HG03354 (cell line): ENCODE measurements around the gene UBE2E1.

Experiments used
- ATAC-seq: cut with Tn5 transposase; IDR thresholded peaks from one replicate; pipeline ENCODE4 v1.9.1; 2021; ENCODE audit warnings: mild to moderate bottlenecking; ENCODE audit not compliant: unreplicated experiment, poor library complexity, severe bottlenecking

Gene UBE2E1

DNA sequence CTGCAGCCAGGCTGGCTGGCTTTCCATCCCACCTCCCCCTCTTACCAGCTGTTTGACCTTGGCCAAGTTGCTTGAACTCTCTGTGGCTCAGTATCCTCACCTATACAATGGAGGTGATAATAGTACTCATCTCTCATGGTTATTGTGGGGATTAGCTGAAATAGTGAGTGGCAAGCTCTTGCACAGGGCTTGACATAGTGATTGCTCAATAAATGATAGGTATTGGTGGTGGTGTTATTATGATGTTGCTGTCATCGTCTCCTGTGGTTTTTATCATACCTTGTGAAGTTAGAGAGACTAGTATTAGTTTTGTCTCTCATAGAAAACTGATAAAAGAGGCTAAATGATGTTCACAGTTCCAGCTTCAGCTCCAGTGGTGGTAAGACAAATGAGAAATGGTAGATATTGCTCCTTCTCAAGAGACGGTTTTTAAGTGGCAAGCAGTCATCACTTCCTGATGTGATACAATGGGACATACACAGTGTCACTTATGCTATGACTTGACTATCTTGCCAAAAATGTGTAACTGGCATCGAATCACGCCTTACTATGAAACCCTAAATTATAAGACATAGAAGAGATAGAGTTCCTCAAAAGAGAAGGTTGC lies 12.1 kb upstream of the UBE2E1 start:
- no peak for ATAC-seq

DNA sequence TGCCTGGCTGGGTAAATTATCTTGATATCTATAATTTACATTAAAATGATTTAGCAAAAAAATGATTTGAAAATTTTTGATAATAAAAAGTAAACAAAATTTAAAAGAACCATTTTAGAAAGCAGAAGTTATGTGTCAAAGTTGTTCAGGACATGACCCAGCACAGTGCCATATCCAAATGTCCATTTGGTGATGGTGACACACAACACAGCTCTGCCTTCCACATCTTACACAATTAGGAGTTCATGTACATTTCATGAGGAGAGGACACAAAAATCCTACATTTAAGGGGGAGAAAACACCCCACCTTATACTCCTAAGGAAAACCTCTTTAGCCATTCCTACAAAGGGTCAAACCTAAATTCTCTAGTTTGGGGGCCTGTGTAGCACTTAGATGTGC lies 10.7 kb upstream of the UBE2E1 start:
- ATAC-seq: no peak

DNA sequence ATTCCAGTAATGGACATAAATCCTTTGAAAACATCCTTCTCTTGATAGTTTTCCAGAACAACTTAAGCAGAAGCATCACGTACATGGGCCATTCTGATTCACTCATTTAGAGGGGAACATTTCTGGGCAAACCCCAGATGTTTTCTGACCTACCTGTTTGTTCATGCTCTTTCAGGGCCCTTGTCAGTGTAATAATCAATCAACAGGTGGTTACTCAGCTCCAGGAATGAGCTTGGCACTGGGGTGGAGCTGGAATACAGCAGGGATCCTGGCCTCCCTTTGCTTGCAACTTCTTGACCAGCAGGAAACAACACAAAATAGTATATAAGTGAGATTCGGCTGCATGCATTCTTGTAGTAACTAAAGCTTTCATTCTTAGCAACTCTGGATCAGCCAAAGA lies 9.2 kb upstream of the UBE2E1 start:
- ATAC-seq: no peak

DNA sequence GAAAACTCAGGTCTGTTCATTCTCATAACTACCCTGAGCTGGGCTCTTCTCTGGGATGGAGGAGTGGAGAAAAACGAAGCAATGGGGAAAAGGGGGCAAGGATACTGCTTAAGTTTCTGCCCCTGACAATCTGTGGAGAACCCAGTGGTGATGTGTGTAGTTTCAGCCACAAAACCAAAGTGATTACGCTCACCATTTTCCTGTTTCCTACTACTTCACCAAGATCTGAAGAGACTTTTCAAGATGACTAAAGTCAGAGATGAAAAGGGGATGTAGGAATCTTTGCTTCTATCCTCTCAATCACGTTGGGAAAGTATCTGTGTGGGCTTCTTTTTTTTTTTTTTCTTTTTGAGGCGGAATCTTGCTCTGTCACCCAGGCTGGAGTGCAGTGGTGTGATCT lies 8.3 kb upstream of the UBE2E1 start:
- ATAC-seq: peak; percentile 78

DNA sequence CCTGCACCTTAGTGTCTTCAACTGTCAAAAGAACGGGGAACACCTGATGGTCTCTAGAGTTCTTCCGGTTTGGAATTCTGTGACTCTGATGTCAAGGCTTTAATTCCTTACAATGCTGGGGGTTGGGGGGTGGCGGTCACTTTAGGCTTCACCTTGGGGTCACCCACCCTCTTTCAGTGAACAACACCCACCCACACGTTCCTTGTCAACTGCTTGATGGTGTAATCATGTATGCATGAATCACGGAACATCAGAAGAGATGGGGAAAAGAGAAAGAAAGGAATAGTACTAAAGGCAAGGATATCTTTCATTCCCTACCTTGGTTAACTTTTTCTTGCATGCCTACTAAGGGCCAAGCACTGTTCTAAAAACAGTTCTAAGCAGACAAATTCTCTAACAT lies 7.3 kb upstream of the UBE2E1 start:
- ATAC-seq: no peak

DNA sequence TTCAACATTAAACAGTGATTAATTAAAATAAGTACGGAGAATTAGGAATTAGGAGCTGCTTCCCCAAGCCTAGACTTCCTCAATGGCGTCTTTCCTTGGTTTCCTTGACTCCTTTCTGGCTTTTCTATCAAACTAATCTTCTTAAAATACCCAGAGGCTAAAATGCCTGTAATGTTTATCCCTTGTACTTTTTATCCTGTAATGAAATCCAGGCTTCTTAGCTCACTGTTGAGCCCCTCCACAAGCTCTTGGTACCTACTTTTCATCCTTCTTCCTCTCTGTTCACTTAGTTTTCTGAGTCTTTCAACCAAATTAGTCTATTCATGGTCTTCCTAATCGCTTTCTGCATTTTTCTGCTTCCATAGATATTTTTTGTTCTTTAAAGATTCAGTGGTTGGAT lies 6.9 kb upstream of the UBE2E1 start:
- no peak for ATAC-seq

DNA sequence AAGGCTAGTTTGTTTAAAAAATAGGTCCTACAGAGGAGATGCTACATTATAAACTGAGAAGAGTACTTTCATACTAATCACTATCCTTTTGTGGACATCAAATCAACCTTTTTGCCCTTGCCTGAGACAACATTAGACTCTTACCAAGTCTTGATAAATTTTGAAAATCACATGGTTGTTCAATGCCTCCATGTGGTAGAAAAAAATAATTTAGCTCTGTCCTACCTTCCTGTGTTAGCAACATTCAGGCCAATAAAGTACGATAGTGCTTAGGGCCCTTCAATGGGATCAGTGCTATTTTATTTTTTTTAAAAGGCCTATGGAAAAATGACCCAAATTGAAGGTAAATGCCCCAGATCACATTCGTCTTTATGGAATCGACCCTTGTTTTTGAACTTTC lies 5.0 kb upstream of the UBE2E1 start:
- ATAC-seq: no peak

DNA sequence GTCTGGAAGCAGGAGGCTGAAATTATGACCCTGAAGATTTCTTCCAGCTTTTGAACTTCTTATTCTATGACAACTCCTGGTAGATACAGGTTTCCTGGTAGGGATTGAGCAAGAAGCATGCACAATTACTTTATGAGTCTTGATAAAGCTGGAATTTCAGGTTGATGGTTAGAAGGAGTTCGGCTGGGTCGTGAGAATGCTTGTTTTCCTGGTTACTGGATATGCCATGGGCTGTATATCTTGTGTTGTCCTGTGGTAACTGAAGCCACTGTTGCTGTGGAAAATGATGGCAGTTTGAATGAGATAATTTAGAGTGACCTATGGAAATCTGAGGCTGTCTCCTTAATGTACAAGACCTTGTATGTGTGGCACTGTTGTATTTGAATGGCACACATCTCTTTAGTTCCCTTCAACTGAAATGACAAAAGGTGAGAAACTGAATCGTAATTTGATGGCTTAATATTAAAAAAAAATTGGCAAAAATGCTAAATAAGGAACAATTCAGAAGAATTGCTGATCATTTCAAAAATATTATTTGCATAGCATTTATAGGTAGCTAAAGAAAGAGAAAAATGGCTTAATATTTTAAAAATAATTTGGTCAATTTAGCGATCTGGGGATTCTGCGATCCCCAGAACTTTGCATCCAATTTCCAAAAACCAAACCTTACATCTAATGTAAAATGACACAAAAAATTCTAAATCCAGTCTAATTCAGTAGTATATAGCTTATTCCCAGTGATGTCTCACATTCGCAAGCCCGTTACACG lies 1.1 kb upstream of the UBE2E1 start:
- no peak for ATAC-seq

DNA sequence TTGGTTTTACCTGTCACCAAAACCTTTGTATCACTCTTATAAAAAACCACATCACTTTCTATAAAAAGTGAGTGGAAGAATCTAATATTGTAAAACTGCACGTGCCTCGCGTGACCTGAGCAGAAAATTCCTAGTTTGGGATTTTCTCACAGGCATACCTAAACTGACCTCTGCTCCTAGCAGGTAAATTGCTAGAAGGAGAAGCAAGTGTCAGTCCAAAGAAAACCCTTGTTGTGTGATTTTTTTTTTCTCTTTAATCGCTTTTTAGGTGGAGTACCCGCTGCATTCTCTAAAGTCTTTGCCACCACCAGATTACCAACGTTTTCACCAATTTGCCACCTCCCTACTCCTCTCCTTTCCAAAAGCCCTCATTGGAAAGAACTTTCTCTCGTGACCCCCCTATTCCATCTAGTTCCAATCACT lies 534 bp upstream of the UBE2E1 start:
- ATAC-seq: no peak

DNA sequence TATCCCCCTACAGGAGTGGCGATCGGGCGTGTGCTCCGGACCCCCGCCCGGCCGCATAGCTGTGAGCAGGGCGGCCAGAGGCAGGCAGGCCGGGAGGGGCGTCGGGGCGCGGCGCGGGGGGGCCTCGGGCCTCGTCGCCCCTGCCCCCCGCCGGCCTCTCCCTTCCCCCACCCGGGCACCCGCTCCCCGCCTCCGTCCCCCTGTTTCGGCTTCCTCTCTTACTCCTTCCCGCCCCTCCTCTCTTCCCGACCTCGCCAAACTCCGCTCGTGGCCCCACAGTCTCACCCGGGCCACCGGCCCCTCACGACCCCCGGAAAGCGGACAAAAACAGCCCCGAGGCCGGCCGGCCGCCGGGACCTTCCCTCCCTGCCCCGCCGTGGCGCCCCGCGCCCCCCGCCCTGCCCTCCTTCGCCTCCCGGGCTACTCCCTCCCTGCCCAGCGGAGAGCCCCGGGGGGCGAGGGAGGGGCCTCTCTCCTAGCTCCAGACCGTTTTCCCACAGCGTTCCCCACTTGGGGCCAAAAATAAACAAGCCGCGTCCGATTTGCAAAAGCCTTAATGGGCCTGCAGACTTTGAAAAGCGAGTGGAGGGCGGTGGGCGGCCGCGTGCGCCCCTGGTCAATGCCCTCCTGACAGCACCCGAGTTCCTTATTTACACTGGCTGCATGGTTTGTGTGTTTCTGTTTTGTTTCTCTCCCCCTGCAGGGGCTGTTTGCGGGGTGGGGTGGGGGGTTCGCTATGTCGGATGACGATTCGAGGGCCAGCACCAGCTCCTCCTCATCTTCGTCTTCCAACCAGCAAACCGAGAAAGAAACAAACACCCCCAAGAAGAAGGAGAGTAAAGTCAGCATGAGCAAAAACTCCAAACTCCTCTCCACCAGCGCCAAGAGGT lies 1.0 kb downstream of the UBE2E1 start:
- ATAC-seq: peak; percentile 17

DNA sequence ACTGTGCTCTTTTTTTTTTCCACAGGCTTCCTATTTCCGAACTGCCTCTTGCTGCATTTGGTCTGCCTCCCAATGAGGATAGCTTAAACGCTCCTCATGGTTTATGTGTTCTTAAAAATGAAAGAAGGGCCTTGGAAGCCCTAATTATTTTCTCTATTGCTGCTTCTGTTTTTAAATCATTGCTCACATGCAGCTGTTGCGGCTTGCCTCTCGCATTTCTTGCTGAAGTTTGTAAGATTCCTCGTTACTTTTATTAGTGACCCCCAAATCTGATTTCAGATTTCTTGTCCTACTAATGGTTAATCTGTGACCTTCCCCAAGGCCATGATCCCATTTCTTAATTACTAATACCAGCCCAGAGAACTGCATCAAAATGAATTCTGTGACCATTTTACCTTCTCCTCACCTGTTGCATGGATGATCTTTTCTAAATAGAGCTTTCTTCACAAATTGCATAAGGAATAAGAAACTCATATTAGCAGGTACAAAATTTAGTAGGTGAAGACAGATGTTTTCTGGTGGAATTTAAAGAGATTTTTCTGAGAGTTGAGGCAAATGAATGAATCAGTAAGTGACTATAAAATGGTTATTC lies 1.8 kb downstream of the UBE2E1 start:
- ATAC-seq: no peak

DNA sequence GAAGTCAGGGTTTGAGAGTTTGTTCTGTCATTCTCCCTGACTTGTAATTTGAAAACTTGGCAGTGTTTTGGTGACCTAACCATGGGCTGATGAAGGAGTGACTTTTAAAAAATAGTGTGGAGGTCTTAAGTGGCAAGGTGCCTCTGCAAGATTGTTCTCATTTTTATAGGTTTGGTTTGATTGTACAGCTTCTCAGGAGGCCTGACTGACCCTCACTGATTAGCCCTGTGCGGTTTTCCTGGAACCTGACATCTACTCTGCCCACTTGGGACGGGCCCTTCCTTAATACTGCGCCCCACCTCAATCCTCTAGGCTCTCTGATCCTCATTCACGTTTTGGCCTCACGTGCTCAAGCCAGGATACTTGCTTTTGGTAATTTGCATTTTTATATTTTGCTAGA lies 2.8 kb downstream of the UBE2E1 start:
- ATAC-seq: no peak

DNA sequence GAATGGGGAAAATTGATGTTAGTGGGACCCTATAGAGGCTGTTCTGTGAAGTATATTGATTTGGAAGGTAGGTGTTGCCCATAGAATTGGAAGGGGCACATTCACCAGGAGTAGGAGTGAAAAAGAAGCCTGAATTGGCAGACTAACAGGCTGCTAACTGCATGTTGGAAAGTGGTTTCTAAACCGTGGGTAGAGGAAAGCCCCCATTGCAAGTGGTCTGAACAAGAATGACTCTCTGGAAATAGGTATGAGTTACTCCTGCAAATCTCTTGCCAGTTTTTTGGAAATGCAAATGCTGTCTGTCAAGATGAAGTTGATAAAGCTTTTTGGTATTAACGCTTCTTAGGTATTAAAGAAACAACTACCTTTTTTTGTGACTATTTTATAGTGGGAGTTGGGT lies 3.5 kb downstream of the UBE2E1 start:
- ATAC-seq: no peak

DNA sequence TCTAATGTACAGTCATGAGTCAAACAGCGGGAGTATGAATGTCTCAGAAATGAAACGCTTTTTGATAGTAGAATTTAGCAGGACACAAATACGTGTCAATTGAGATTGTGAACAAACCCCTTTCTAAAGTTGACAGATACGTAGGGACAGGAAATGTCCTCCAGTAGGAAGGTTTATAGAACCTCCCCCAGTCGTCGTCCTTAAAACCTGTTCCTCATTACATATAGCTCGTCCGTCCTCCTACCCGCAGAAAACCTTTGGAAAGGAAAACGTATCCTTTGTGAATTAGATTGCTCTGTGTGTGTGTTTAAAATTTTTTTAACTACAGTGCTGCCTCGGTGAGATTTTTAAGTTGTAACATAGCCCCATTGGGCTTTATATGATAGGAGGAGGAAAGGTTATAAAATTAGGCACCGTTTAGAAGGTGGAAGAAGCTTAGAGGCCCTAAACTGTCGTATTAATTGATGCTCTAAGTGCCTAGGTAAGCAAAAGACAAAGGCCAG lies 4.1 kb downstream of the UBE2E1 start:
- ATAC-seq: no peak

DNA sequence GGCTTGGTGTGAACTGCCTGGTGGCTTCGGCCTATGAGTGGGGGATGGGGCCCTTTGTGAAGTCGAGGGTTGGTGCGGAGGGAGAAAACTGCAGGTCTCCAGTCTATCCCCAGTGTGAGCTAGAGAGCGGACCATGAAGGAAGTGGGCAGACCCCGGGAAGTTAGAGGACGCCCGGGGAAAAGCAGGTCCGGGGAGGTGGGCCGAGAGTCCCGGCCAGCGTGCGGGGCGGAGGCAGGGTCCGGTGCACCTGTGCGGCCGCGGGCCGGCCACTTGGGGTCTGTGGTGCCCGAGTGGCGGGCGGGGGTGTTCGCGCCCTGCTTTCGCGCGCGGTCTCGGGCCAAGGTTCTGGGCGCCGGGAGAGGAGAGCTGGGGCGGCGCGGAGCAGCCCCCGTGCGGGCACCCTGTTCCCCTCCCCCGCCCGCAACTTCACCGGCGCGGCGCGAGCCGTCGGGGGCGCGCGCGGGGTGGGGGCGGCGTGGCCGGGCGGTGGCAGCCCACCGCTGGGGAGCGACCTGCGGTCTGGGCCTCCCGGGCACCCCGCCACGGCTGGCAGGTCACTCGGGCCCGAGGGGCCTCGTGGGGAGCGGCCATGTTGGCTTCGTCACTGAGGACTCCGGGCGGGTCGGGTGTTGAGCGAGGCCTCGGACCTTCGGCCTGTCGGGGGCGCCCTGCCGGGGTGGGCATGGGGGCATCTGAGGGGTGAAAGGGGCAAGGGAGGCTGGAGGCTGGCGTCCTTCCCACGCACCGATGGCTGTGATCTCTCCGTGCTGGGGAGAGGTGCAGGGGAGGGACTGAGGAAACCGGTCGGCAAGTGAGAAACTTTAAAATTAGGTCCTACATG lies 4.8 kb downstream of the UBE2E1 start:
- ATAC-seq: peak; percentile 33

DNA sequence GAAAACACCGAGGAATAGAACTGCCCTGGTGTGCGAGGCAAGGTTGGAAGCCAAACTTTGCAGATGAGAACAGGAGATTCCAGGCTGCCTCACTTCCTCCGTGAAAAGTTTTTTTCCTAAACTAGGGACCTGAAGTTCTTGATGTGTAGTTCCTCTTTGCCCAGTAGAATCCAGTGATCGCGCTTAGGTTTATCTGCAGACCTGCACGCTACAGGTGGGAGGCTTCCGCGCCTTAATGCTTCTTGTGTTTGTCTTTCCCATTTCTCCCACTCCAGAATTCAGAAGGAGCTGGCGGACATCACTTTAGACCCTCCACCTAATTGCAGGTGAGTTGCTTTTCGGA lies 5.4 kb downstream of the UBE2E1 start:
- no peak for ATAC-seq

DNA sequence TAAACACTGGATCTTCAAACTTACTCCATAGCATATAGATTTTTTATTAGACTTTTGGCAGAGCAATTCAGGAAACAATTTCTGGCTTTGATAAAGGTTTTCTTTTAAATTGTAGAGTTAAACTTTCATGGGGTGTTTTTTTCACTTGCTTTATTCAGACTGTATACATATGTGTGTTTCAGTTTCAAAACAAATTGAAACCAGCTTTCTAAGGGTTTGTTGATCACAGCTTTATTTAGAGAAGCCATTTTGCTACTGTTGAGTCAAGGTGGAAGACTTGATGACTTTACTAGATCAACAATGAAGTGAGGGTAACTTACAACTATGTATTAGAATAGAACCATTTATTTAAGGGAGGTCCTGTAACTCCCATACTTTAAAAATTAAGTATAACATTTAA lies 6.2 kb downstream of the UBE2E1 start:
- peak; percentile 60 for ATAC-seq

DNA sequence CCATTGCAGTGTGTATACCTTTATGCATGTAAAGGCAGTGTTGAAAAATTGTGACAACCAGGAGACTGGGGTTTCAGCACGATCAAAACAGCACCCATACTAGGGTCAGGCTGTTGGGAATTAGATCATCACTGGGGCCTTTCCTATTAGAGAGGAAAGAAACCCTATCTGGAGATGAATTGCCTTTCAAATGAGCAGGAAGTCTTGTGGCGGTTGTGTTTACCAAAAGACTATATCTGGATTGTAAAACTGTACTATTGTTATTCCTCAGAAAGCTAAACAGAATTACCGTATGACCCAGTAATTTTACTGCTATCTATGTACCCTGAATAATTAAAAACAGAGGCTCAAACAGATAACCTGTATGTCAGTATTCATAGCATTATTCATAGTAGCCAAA lies 10.1 kb downstream of the UBE2E1 start:
- no peak for ATAC-seq

DNA sequence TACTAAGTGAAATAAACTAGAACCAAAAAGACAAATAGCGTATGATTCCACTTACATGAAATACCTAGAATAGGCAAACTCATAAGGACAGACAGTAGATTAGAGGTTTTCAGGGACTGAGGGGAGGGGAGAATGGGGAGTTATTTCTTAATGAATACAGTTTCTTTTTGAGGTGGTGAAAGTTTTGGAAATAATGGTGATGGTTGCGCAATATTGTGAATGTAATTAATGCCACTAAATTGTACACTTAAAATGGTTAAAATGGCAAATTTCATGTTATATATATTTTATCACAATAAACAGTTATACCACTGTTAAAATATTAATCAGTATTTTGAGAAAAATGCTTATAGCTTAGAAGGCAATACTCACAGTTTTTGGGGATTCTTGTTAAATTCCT lies 11.0 kb downstream of the UBE2E1 start:
- no peak for ATAC-seq
